Right forelimb (tissue), 1 donor: ENCODE data around the gene SUOX.
"Not testable (repeated sequence)": the region's sequence is repeated elsewhere in the genome, so short reads cannot be mapped to it uniquely, and the experiment has no call there.

Experiments
- DNase-seq: peaks from one replicate; pipeline ENCODE4 v3.0.0-alpha.2; 2018

The SUOX gene

GRCh38 chr12:55996715-55997534 is at the start of gene SUOX:
TSS of gene SUOX (plus strand) at chr12:55997276. CDS start at chr12:56002222, 4,946 bp downstream.
- DNase-seq: peak; percentile 95

GRCh38 chr12:55955344-55955743 is 41.7 kb upstream of the SUOX start:
- no peak for DNase-seq

GRCh38 chr12:55955800-55956508 is 41.1 kb upstream of the SUOX start:
- no peak for DNase-seq

- DNase-seq: no peak
Measured at GRCh38 chr12:55957106-55957859, 39.8 kb upstream of the SUOX start.

- DNase-seq: no peak
Measured at GRCh38 chr12:55963760-55964159, 33.3 kb upstream of the SUOX start.

- DNase-seq: no peak
Measured at GRCh38 chr12:55965240-55965639, 31.8 kb upstream of the SUOX start.

- no peak for DNase-seq
Measured at GRCh38 chr12:55965941-55966407, 31.1 kb upstream of the SUOX start, which contains the start of gene PMEL. TSS of gene PMEL (minus strand) at chr12:55966042. CDS start at chr12:55966011, 31 bp downstream.

GRCh38 chr12:55966408-55967281 is 30.4 kb upstream of the SUOX start, which contains the start of gene CDK2:
TSS of gene CDK2 (plus strand) at chr12:55966830. CDS start at chr12:55967009, 179 bp downstream.
- DNase-seq: peak; percentile 95

- DNase-seq: no peak
Measured at GRCh38 chr12:55969356-55969755, 27.7 kb upstream of the SUOX start.

GRCh38 chr12:55970775-55971174 is 26.3 kb upstream of the SUOX start:
- no peak for DNase-seq

- DNase-seq: no peak
Measured at GRCh38 chr12:55972042-55972441, 25.0 kb upstream of the SUOX start.

- no peak for DNase-seq
Measured at GRCh38 chr12:55972456-55972855, 24.6 kb upstream of the SUOX start.

GRCh38 chr12:55972911-55973598 is 24.0 kb upstream of the SUOX start:
- DNase-seq: peak; percentile 51

GRCh38 chr12:55973599-55974307 is 23.3 kb upstream of the SUOX start, which contains the start of gene RAB5B:
TSS of gene RAB5B (plus strand) at chr12:55974078. CDS start at chr12:55986961, 12,883 bp downstream.
- peak; percentile 99 for DNase-seq

GRCh38 chr12:55974308-55974730 is 22.8 kb upstream of the SUOX start:
- no peak for DNase-seq

- no peak for DNase-seq
Measured at GRCh38 chr12:55978393-55978792, 18.7 kb upstream of the SUOX start.

- no peak for DNase-seq
Measured at GRCh38 chr12:55979069-55979468, 18.0 kb upstream of the SUOX start.

- not testable (repeated sequence) for DNase-seq
Measured at GRCh38 chr12:55981882-55982281, 15.2 kb upstream of the SUOX start.

- no peak for DNase-seq
Measured at GRCh38 chr12:55982319-55982936, 14.6 kb upstream of the SUOX start.

GRCh38 chr12:55983232-55983842 is 13.7 kb upstream of the SUOX start:
- DNase-seq: no peak
